ENCODE data around the gene UTY.

DNA sequence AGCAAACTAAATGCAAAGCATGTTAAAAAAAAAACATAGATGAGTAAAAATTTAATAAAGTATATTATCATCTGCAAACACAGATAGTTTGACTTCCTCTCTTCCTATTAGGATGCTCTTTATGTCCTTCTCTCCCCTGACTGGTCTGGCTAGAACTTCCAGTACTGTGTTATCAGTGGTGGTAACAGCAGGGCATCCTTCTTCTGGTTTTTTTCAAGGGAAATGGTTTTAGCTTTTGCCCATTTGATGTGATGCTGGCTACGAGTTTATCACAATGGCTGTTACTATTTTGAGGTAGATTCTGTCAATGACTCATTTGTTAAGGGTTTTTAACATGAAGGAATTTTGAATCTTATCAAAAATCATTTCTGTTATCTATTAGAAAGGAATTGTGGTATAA lies 34.3 kb downstream of the UTY start:
- TF ChIP-seq, protein P1, sequence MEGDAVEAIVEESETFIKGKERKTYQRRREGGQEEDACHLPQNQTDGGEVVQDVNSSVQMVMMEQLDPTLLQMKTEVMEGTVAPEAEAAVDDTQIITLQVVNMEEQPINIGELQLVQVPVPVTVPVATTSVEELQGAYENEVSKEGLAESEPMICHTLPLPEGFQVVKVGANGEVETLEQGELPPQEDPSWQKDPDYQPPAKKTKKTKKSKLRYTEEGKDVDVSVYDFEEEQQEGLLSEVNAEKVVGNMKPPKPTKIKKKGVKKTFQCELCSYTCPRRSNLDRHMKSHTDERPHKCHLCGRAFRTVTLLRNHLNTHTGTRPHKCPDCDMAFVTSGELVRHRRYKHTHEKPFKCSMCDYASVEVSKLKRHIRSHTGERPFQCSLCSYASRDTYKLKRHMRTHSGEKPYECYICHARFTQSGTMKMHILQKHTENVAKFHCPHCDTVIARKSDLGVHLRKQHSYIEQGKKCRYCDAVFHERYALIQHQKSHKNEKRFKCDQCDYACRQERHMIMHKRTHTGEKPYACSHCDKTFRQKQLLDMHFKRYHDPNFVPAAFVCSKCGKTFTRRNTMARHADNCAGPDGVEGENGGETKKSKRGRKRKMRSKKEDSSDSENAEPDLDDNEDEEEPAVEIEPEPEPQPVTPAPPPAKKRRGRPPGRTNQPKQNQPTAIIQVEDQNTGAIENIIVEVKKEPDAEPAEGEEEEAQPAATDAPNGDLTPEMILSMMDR (IDR thresholded peaks at IDR 0.05), result no peak
- no peak for TF ChIP-seq POLR2A (IDR thresholded peaks at IDR 0.05)

Data from right lobe of liver (tissue), 4 donors.